T47D (cell line): ENCODE results near the gene DMD.

Experiments used
- DNase-seq, 2 experiments: peaks; one replicate each; pipeline versions ENCODE4 v3.0.0 to v3.0.0-alpha.2; 2011 to 2012; ENCODE audit warnings: low read depth in 1 of 2, low spot score in 1 of 2
- JUND ChIP-seq: IDR thresholded peaks from 2 replicates; pipeline ENCODE4 v1.6.1; 2012; ENCODE audit warnings: low read depth
- in situ Hi-C: cut with HindIII; loops from 2 replicates; pipeline ENCODE4 v1.10.0; 2016; ENCODE audit warnings: low sequenced_read_pairs, low pct_unique_long_range_greater_than_20kb

Gene DMD

DNA sequence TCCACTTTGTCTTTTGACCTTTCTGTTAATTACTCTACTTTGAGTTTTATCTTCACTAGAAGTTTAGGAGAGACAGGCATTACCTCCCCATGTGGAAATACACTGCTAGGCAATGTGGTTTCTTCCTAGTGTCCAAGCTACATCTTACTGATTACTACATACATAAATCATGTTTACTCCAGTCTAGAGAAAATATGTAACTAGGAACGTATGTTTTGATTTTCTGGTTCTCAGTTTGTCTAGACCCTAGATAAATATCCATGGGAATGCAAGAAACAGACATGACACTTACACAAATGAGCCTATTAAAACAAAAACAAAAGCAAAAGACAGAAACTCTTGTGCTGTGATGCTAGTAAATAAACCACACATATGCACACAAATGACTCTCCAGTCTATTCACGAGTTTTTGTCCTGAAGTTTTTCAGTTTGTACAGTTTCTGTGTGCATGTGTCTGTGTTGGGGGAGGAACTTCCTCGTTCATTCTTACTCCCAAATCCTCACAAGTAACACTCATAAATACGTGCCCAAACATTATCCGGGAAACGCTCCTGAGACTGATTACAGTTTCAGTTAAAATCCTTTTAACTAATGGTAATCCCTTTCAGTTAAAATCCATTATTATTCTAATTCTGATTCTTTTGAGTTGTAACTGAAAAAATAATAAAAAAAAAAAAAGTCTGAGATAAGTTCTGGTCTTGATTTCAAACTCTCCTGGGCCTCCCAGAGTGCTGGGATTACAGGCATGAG lies 1856.0 kb downstream of the DMD start:
- no peak for DNase-seq
- in situ Hi-C loops: no loop called here

DNA sequence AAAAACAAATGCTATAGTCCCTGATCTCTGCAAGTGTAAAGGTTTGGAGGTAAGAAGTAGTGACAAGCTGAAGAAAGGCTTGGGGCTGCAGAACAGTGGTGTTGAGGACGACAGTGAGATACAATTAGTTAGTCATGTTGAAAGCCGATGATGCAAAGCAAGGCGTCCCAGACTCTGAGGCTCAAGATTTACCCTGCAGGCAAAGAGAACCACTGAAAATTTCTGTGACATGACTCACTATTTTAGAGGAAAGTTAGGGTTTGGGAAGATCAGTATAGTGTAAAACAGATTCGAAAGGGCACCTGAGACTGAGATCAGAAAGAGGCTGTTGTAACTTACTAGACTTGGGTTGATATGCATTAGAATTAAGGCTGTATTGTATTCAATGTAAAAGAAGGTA lies 1858.3 kb downstream of the DMD start:
- in situ Hi-C loops: no loop called here
- DNase-seq: peak in 1 of 2 experiments; percentile 35
- TF ChIP-seq JUND: no peak

More for the DNA sequence above, 1856.0 kb downstream of the DMD start:
- no peak for TF ChIP-seq JUND

DNA sequence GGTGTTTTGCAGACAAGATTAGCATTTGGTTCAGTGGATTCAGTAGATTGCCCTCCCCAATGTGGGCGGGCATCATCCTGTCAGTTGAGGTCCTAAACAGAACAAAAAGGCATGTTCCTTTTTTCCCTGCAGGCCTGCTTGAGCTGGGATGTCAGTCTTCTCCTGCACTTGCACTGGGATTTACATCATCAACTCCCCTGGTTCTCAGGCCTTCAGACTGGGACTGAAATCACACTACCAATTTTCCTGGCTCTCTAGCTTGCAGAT lies 1860.6 kb downstream of the DMD start:
- no peak for TF ChIP-seq JUND
- no peak for DNase-seq
- in situ Hi-C loops: no loop called here

DNA sequence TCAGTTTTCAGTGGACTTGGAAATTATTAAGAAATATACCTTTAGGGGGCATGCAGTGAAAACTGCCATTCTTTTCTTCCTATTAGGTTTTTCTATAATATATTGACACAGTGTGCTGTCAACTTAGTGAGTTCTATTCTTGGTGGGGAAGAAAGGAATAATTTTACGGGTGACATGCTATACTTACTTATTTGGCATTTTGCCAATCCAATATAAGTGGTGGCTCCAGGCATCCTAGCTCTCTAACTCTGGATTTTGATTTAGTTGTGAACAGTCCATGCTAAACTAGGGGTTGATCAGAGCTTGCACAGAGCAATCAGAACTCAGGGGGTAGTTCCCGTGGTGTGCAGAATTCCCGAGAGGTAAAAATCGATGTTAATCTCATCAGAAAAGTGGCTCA lies 1861.8 kb downstream of the DMD start:
- no peak for DNase-seq
- in situ Hi-C loops: no loop called here
- no peak for TF ChIP-seq JUND

DNA sequence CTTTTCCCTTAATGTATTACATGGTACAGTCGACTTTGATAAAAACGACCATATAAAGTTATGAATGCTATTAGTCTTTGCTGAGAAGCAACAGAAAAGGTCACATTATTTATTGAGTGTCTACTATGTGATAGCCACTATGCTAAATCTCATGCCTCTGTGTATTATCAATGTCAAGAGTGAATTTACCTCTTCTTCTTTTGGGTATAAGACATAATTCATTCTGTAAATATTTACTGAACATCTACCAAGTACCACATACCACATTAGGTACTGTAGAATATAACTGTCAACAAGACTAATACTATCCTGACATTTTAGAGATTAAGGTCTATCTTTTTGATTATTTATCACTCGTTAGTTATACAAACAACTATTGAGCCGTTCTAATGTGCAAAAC lies 1870.8 kb downstream of the DMD start:
- in situ Hi-C loops: no loop called here
- DNase-seq: no peak
- TF ChIP-seq JUND: no peak

DNA sequence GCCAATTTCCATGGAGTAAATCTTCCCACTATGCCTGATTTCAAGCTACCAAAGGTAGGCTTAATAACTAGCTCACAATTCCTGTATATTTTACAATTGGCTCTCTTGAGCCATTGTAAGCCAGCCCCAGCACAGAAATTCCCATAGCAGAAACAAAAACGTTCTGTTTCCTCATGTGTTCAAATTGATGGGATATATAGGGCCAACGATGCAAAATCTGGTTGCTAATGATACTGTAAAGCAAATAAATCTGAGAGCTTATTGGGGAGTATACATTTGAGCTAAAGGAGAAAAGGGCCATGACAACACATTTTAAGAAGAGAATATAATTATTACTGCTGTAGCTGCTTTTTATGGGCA lies 1872.4 kb downstream of the DMD start:
- DNase-seq: no peak
- in situ Hi-C loops: no loop called here

DNA sequence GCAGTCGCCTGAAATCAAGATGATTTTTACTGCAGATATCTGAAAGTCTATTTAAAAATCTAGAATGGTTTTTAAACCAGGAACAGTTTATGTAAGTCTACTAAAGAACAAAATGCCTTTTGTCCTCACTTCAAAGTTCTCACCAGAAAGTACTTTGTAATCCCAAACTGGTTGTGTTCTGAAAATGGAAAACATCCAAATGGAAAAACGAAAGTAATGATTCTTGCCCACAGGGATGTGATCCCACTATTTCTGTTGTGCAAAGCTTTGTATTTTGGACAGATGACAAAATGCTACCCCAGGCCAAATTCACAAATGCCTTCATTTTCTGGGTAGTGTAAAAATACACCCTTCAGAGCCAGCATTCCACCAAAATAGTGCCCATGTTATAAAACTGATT lies 1874.0 kb downstream of the DMD start:
- no peak for DNase-seq
- in situ Hi-C loops: no loop called here
- TF ChIP-seq JUND: no peak

More for the DNA sequence above, 1872.4 kb downstream of the DMD start:
- no peak for TF ChIP-seq JUND

DNA sequence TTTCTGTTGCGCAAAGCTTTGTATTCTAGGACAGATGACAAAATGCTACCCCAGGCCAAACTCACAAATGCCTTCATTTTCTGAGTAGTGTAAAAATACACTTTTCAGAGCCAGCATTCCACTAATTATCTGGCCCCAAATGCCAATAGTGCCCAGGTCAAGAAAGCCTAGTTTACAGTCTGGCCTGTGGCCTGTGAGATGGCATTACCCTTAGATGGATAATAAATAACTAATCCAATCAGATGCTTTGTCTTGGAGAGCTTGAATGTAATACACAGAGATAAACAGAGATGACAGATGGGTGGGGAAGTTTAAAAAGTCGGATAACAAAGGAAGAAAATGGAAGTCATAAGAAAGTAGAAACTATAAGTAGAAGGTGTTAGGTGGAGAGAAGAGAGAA lies 1874.9 kb downstream of the DMD start:
- in situ Hi-C loops: no loop called here
- DNase-seq: no peak
- TF ChIP-seq JUND: no peak

DNA sequence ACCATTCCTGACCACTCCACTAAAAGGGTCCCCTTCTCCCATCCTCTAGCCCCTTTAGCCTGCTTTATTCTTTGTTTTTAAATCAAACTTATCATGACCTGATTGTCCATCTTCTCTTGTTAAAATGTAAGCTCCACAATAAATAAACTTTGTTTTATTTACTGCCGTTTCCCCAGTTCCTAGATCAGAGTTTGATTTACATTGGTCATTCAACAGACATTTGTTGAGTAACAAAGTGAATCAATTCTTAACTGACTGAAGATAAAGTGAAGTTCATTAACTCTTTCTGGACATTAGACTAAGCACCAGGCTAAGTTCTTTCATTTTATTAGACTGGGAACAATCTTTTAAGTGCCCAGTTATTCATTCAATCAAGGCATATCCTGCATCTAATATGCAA lies 1876.4 kb downstream of the DMD start:
- in situ Hi-C loops: no loop called here
- DNase-seq: no peak
- TF ChIP-seq JUND: no peak

DNA sequence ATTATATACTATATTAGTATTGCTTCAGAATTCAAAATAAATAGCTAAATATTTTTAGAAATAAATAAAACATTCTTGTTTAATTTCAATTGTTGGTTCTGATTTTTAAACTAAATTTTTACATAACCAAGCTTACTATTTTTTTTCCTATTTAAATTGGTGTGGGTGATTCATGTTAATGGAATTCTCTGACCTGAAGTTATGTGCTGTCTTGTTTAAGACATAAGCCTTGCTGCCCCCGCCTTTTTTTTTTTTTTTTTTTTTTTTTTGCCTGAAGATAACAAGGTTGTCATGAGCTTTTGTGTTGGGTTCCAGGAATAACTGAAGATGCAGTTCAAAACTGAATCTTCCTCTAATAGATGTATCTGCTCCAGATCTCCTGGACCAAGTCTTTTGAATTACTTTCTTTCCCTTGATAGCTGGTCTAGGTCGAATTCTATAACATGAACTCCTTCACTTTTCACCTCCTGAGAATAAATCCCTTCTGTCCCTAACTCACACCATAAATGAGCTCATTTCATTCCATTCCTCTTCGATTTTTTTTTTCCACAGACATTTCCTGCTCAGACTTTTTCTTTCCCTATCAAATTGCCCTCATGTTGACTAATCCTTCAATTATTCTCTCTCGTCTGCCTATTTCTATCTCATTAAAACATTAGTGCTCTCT lies 1878.1 kb downstream of the DMD start:
- in situ Hi-C loops: no loop called here
- no peak for DNase-seq
- TF ChIP-seq JUND: no peak

DNA sequence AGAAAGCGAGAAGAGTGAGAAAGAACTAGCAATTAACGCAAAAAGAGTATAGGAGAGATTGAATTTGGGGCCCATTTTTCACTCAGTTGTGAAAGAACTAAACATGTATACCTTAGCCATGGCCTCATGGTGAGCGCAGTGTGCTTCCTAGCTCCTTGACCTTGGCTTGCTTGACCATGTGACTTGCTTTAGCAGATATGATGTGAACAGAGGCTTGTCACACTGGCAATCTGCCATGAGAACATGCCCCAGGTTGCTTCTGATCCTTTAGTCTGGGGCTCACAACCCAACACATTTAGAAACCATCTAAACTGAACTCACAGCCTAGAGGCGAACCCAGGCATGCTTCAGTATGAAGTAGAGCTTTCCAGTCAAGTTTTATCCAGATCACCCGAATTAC lies 1879.4 kb downstream of the DMD start:
- no peak for DNase-seq
- TF ChIP-seq JUND: no peak
- in situ Hi-C loops: no loop called here

DNA sequence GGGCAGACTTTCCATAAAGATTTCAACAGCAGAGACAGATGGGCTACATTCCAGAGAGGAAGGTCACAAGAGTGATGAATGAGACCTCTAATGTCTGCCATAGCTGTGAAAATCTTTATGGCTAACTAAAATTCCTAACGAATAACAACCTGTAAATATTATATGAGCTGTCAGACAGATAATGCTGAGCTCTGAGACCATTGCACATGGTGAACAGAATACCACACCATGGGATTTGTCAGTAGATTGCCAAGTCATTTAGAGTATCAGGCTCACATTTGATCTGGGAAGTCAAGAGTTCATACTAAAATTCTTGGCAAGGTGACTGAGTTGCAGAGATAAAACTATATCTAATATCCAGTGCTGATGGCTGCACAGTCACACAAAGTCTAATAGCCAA lies 1880.3 kb downstream of the DMD start:
- no peak for DNase-seq
- TF ChIP-seq JUND: no peak
- in situ Hi-C loops: no loop called here

DNA sequence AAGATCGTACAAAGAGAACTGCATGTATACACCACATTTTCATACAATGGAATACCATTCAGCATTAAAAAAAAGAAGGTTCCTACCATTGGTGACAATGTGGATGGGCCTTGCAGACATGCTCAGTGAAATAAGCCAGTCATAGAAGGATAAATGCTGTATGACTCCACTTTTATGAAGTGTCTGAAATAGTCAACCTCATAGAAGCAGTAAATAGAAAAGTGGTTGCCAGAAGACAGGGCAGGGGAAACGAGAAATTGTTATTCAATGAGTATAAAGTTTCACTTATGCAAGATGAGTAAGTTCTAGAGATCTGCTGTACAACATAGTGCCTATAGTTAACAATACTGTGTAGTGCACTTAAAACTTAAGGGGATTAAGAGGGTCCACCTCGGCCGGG lies 1882.1 kb downstream of the DMD start:
- in situ Hi-C loops: no loop called here
- no peak for DNase-seq
- TF ChIP-seq JUND: no peak

DNA sequence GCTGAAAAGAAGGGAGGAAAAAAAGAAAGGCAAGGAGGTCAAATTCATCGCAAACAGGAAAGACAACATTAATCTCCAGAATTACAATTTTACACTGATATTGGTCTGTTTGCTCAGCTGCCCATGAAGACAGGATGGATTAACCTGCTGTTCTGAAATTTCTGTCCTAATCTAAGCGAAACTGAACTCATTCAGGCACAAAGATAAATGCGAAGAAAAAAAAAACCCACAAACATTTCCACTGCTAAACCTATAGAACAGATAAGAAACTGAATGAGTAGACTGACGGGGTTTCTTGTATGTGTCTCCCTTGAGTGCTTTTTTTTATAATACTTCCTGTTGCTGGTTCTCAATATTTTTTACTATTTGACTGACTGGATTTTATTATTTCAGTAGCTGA lies 1887.7 kb downstream of the DMD start:
- no peak for DNase-seq
- in situ Hi-C loops: no loop called here
- TF ChIP-seq JUND: no peak
